Upper lobe of left lung (tissue), 4 donors: ENCODE data around the gene KCNJ9.
A peak's percentile ranks its signal among the peaks of the same experiment; 100 is the strongest.

ENCODE experiments used
- POLR2A ChIP-seq, 4 donors: fragments of 450-650 bp; IDR thresholded peaks; one replicate each; pipeline ENCODE4 v1.5.1; 2016 to 2017; ENCODE audit warnings: antibody characterized with exemption in 4 of 4, mild to moderate bottlenecking in 2 of 4
- POLR2AphosphoS5 ChIP-seq, 2 donors: sonication (generic); formaldehyde crosslinking; IDR thresholded peaks; one replicate each; pipeline ENCODE4 v1.5.1; 2017; ENCODE audit warnings: antibody characterized with exemption in 2 of 2
- TF ChIP-seq, protein P1 (sequence below), 6 experiments: fragments of 450-650 bp in 4 of 6; fragments of 200-600 bp in 2 of 6; sonication (generic) in 2 of 6; IDR thresholded peaks; one replicate each; pipeline ENCODE4 v1.5.1; 2016 to 2019; ENCODE audit warnings: antibody characterized with exemption in 6 of 6

DNA sequence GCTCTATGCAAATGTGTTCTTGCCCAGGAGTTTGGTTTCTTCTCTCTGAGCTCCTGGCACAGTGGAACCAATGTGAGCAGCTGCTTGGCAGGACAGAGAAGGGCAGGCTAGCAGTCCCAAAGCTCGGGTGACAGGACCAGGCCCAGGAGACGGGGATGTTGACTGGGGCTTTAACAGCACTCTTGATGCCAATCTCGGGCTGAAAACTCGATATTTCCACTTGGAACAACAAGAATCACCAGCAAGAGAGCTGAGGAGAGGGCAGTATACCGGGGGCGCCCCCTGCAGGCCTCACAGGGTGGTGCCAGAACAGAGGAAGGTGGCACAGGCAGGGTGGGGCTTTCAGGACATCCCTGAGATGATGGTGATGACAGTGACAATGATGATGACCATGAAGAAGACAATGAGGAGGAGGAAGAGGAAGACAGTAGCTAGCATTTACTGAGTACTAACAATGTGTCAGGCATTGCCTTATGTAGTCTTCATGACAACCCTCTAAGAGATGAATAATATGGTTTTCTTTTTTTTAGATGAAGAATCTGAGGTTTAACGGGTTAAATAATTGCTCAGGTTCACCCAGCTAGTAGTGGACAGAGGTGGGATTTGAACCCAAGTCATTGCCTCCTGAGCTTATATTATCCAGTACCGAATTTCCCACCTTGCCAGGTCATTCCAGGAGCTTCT lies 2.7 kb upstream of the KCNJ9 start:
- TF ChIP-seq, protein P1, sequence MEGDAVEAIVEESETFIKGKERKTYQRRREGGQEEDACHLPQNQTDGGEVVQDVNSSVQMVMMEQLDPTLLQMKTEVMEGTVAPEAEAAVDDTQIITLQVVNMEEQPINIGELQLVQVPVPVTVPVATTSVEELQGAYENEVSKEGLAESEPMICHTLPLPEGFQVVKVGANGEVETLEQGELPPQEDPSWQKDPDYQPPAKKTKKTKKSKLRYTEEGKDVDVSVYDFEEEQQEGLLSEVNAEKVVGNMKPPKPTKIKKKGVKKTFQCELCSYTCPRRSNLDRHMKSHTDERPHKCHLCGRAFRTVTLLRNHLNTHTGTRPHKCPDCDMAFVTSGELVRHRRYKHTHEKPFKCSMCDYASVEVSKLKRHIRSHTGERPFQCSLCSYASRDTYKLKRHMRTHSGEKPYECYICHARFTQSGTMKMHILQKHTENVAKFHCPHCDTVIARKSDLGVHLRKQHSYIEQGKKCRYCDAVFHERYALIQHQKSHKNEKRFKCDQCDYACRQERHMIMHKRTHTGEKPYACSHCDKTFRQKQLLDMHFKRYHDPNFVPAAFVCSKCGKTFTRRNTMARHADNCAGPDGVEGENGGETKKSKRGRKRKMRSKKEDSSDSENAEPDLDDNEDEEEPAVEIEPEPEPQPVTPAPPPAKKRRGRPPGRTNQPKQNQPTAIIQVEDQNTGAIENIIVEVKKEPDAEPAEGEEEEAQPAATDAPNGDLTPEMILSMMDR (IDR thresholded peaks at IDR 0.05) = peak; percentile 47 to 70 (median 63)
- TF ChIP-seq POLR2A (IDR thresholded peaks at IDR 0.05) (no peak), POLR2AphosphoS5 (IDR thresholded peaks at IDR 0.05) (no peak)
